HEK293T (cell line): ENCODE data around the gene CELSR1.

Experiments
- FOXA1 ChIP-seq: fragments of 450-650 bp; IDR thresholded peaks from 2 replicates; pipeline ENCODE4 v1.6.1; 2016; ENCODE audit warnings: mild to moderate bottlenecking
- HDGF ChIP-seq: fragments of 450-650 bp; IDR thresholded peaks from 2 replicates; pipeline ENCODE4 v1.6.1; 2017; ENCODE audit warnings: antibody characterized with exemption, borderline replicate concordance
- NFRKB ChIP-seq: fragments of 450-650 bp; IDR thresholded peaks from 2 replicates; pipeline ENCODE4 v1.6.1; 2016; ENCODE audit warnings: mild to moderate bottlenecking, moderate library complexity
- ZNF384 ChIP-seq: fragments of 450-650 bp; IDR thresholded peaks from 2 replicates; pipeline ENCODE4 v1.6.1; 2016

- no peak for TF ChIP-seq FOXA1
- TF ChIP-seq NFRKB = no peak
- TF ChIP-seq HDGF = no peak
- TF ChIP-seq ZNF384 = no peak
Observed at GRCh38 chr22:46328797-46329196, 208.6 kb downstream of the CELSR1 start.
